ENCODE measurements around the gene C22orf23.

GRCh38 chr22:37965940-37966664, 12.7 kb upstream of the C22orf23 start:
- TF ChIP-seq USF2 (CRISPR knock-in tag; IDR thresholded peaks at IDR 0.05) (no peak), SRSF1 (IDR thresholded peaks at IDR 0.05; ENCODE audit: low read depth, low read length) (no peak), PHF8 (IDR thresholded peaks at IDR 0.05; ENCODE audit: borderline replicate concordance, low read length) (no peak), JUN (IDR thresholded peaks at IDR 0.05; ENCODE audit: borderline replicate concordance, low read depth, low read length) (no peak), JUN (CRISPR knock-in tag; IDR thresholded peaks at IDR 0.05; ENCODE audit: borderline replicate concordance) (no peak), POLR2AphosphoS5 (IDR thresholded peaks at IDR 0.05; ENCODE audit: control insufficient read depth, insufficient read depth, low read depth, low read length) (no peak), RBFOX2 (IDR thresholded peaks at IDR 0.05; ENCODE audit: low read depth, low read length) (no peak)

Measured in K562 (cell line).